ENCODE measurements around the gene CDPF1.

Gene CDPF1

GRCh38 chr22:46292173-46292572 lies 42.1 kb upstream of the CDPF1 start:
- no peak for DNase-seq (ENCODE audit: insufficient read length, low spot score)
- no peak for FAIRE-seq
- TF ChIP-seq PAX5 (IDR thresholded peaks at IDR 0.05; ENCODE audit: insufficient read depth, low read length, severe bottlenecking) (no peak), POU2F2 (IDR thresholded peaks at IDR 0.05; ENCODE audit: low read depth, low read length) (no peak)

DNA sequence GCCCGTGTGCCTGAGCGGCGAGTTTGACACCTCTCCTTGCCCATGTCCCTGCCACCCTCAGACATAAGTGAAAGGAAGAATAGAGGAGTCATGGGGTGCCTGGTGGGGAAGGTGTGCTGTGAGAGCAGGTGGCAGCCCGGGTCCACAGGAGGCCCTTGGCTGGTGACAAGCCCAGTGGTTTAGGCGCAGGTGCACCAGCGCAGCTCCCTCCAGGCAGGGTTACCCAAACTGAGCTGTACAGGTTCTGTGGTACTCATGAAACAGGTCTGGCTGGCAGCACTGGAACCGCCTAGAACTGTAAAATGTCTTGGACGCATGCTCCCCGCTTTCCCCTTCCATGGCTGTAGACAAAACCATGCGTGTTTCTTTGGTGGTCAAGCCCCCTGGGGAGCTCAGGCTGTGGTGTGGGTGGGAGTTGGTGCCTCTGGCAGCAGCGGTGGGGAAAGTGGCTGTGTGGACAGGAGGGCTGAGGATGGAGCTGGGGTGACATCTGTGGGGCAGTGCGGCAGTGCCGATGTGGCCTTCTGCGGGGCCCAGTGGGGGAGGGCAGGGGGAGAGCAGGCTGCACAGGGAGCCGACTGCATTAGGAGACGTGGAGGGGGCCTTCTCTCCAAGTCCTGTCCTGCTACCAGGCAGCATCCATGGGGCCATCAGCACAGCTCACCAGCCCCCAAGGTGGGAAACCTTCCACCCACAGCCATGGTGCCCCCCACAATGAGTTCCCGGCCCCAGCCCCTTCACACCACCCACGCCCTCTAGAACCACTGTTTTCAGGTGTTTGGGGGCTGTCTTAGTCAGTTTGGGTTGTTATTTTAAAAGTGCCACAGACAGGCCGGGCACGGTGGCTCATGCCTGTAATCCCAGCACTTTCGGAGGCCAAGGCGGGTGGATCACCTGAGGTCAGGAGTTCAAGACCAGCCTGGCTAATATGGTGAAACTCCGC lies 41.0 kb upstream of the CDPF1 start:
- TF ChIP-seq TAF1 (IDR thresholded peaks at IDR 0.05; ENCODE audit: low read depth, low read length) (no peak), SPI1 (IDR thresholded peaks at IDR 0.05; ENCODE audit: low read depth, low read length) (no peak), POLR2AphosphoS5 (IDR thresholded peaks at IDR 0.05; ENCODE audit: low read depth, low read length) (no peak), POU2F2 (IDR thresholded peaks at IDR 0.05; ENCODE audit: low read depth, low read length) (no peak), PAX5 (IDR thresholded peaks at IDR 0.05; ENCODE audit: insufficient read depth, low read length, severe bottlenecking) (no peak), POLR2A (IDR thresholded peaks at IDR 0.05; ENCODE audit: low read depth, low read length) (no peak)
- DNase-seq (ENCODE audit: insufficient read length, low spot score) (no peak), FAIRE-seq (no peak)

GRCh38 chr22:46290121-46290842 lies 40.2 kb upstream of the CDPF1 start:
- no peak for TF ChIP-seq POLR2AphosphoS5 (IDR thresholded peaks at IDR 0.05; ENCODE audit: low read depth, low read length)
- no peak for TF ChIP-seq SPI1 (IDR thresholded peaks at IDR 0.05; ENCODE audit: low read depth, low read length)
- no peak for TF ChIP-seq PAX5 (IDR thresholded peaks at IDR 0.05; ENCODE audit: insufficient read depth, low read length, severe bottlenecking)
- TF ChIP-seq POU2F2 (IDR thresholded peaks at IDR 0.05; ENCODE audit: low read depth, low read length): no peak
- TF ChIP-seq POLR2A (IDR thresholded peaks at IDR 0.05; ENCODE audit: low read depth, low read length): no peak
- no peak for FAIRE-seq
- no peak for DNase-seq (ENCODE audit: insufficient read length, low spot score)

GRCh38 chr22:46289244-46289891 lies 39.3 kb upstream of the CDPF1 start:
- DNase-seq (ENCODE audit: insufficient read length, low spot score) (no peak), FAIRE-seq (no peak)
- no peak for TF ChIP-seq TAF1 (IDR thresholded peaks at IDR 0.05; ENCODE audit: low read depth, low read length)

- no peak for DNase-seq (ENCODE audit: insufficient read length, low spot score)
- no peak for TF ChIP-seq SPI1 (IDR thresholded peaks at IDR 0.05; ENCODE audit: low read depth, low read length)
- TF ChIP-seq PAX5 (IDR thresholded peaks at IDR 0.05; ENCODE audit: insufficient read depth, low read length, severe bottlenecking): no peak
- TF ChIP-seq POU2F2 (IDR thresholded peaks at IDR 0.05; ENCODE audit: low read depth, low read length): no peak
- TF ChIP-seq POLR2A (IDR thresholded peaks at IDR 0.05; ENCODE audit: low read depth, low read length): no peak
- TF ChIP-seq TAF1 (IDR thresholded peaks at IDR 0.05; ENCODE audit: low read depth, low read length): no peak
- TF ChIP-seq POLR2AphosphoS5 (IDR thresholded peaks at IDR 0.05; ENCODE audit: low read depth, low read length): no peak
- no peak for FAIRE-seq
Observed at GRCh38 chr22:46288846-46289243, 38.8 kb upstream of the CDPF1 start.

DNA sequence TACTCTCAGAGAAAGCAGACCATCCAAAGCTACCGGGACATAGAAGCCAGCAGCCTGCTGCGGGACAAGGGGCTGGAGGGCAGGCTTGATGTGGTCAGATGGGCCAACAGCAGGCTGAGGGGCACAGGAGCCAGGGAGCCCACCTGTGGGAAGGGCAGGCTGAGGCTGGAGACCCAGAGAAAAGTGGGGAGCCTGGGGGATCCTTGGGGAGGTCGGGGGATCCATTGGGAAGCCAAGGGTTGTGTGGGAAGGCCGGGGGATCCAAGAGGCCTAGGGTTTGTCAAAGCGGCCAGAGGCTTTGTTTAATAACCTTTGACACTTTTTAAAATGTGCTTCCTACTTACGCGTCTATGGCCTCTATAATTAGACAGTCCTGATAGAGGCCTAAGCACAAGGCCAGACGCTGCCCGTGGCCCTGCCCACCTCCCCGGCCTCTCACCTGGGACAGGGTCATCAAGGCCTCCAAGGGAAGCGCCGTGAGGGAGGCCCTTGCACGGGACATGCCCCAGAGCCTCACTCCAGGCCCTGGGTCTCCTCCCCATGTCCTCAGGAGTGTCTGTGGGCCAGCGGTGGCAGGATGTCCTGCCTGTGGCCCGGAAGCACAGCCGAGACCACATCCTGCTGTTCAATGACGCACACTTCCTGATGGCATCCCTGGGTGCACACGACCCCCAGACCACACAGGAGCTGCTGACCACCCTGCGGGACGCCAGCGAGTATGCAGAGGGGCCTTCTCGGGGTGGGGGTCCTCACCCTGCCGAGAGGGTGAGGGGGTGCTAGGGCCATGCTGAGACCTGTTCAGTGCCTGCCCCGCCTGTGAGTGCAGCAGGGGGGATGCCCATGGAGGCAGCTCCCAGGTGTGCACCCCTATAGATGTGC lies 38.0 kb upstream of the CDPF1 start:
- DNase-seq (ENCODE audit: insufficient read length, low spot score) (peak; percentile 94), FAIRE-seq (peak; percentile 95)
- TF ChIP-seq POLR2A (IDR thresholded peaks at IDR 0.05; ENCODE audit: low read depth, low read length): peak; percentile 93
- peak; percentile 34 for TF ChIP-seq PAX5 (IDR thresholded peaks at IDR 0.05; ENCODE audit: insufficient read depth, low read length, severe bottlenecking)
- TF ChIP-seq POLR2AphosphoS5 (IDR thresholded peaks at IDR 0.05; ENCODE audit: low read depth, low read length): peak; percentile 94
- peak; percentile 69 for TF ChIP-seq TAF1 (IDR thresholded peaks at IDR 0.05; ENCODE audit: low read depth, low read length)
- TF ChIP-seq SPI1 (IDR thresholded peaks at IDR 0.05; ENCODE audit: low read depth, low read length): no peak
- TF ChIP-seq POU2F2 (IDR thresholded peaks at IDR 0.05; ENCODE audit: low read depth, low read length): peak; percentile 51; the same call in 1 of the 2 replicates

- peak; percentile 61 for FAIRE-seq
- TF ChIP-seq TAF1 (IDR thresholded peaks at IDR 0.05; ENCODE audit: low read depth, low read length) (no peak), POLR2A (IDR thresholded peaks at IDR 0.05; ENCODE audit: low read depth, low read length) (no peak), POLR2AphosphoS5 (IDR thresholded peaks at IDR 0.05; ENCODE audit: low read depth, low read length) (no peak), PAX5 (IDR thresholded peaks at IDR 0.05; ENCODE audit: insufficient read depth, low read length, severe bottlenecking) (no peak), POU2F2 (IDR thresholded peaks at IDR 0.05; ENCODE audit: low read depth, low read length) (no peak), SPI1 (IDR thresholded peaks at IDR 0.05; ENCODE audit: low read depth, low read length) (no peak)
- DNase-seq (ENCODE audit: insufficient read length, low spot score): no peak
Observed at GRCh38 chr22:46286941-46287872, 37.1 kb upstream of the CDPF1 start.

DNA sequence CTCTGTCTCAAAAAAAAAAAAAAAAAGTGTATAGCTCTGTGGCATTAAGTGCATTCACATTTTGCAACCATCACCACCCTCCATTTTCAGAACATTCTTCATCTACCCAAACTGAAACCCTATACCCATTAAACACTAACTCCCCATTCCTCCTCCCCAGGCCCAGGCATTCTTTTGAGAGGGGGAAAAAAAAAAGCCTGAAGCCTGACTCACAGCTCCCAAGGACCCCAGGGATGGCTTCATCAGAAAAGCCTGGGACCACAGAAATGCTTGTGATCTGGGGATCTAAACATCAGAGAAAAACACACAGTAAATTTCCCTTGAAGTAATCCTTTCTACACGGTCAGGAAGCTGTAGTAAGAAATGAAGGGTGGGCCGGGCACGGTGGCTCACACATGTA lies 35.9 kb upstream of the CDPF1 start:
- FAIRE-seq (no peak), DNase-seq (ENCODE audit: insufficient read length, low spot score) (no peak)
- TF ChIP-seq POLR2AphosphoS5 (IDR thresholded peaks at IDR 0.05; ENCODE audit: low read depth, low read length) (no peak), TAF1 (IDR thresholded peaks at IDR 0.05; ENCODE audit: low read depth, low read length) (no peak), PAX5 (IDR thresholded peaks at IDR 0.05; ENCODE audit: insufficient read depth, low read length, severe bottlenecking) (no peak), POLR2A (IDR thresholded peaks at IDR 0.05; ENCODE audit: low read depth, low read length) (no peak), POU2F2 (IDR thresholded peaks at IDR 0.05; ENCODE audit: low read depth, low read length) (no peak), SPI1 (IDR thresholded peaks at IDR 0.05; ENCODE audit: low read depth, low read length) (no peak)
